H1 (cell line): ENCODE data around the gene CDYL2. TPM values are rescaled to one million over a fixed set of nuclear protein-coding genes. Genes with fewer than 3 reads are reported as not detected.

Experiments
- CTCF ChIA-PET: fragments of 300-600 bp; sonication (Branson Sonifier 250); formaldehyde crosslinking; loops from one replicate; lab custom pipeline; 2021; ENCODE audit not compliant: partially characterized antibody; lab: Charles Lee
- POLR2A ChIA-PET: fragments of 300-600 bp; sonication (Branson Sonifier 250); formaldehyde crosslinking; loops from one replicate; lab custom pipeline; 2021; ENCODE audit warnings: inconsistent platforms; ENCODE audit not compliant: partially characterized antibody; lab: Charles Lee
- DNase-seq, 2 experiments: peaks; one replicate each; pipeline versions ENCODE4 v3.0.0 to v3.0.0-alpha.2; 2010 to 2022; ENCODE audit warnings: low spot score in 2 of 2, low read depth in 1 of 2, mixed read lengths in 1 of 2
- FAIRE-seq: peaks from 2 replicates; lab custom pipeline; 2011; peaks lifted over from hg19 to GRCh38; lab: Jason Lieb, UNC
- H2AFZ ChIP-seq: 2 replicates; pipeline ENCODE4 v1.8.1; 2012; ENCODE audit warnings: low read length, inconsistent platforms
- H2AK5ac ChIP-seq: 2 replicates; pipeline ENCODE4 v1.6.1; 2013; ENCODE audit warnings: low read depth, low read length
- H2BK120ac ChIP-seq: replicated peaks from 2 replicates; pipeline ENCODE3; 2013; ENCODE audit warnings: low read depth, low read length, inconsistent platforms
- H2BK12ac ChIP-seq: 2 replicates; pipeline ENCODE4 v1.6.1; 2013; ENCODE audit warnings: low read depth, low read length
- H2BK15ac ChIP-seq: 2 replicates; pipeline ENCODE4 v1.6.1; 2013; ENCODE audit warnings: low read length
- H2BK20ac ChIP-seq: 2 replicates; pipeline ENCODE4 v1.6.1; 2013; ENCODE audit warnings: low read length
- H2BK5ac ChIP-seq: 2 replicates; pipeline ENCODE4 v1.6.1; 2013; ENCODE audit warnings: low read depth, low read length
- H3K14ac ChIP-seq: 2 replicates; pipeline ENCODE4 v1.6.1; 2013; ENCODE audit warnings: inconsistent platforms; ENCODE audit not compliant: insufficient read length
- H3K18ac ChIP-seq: 2 replicates; pipeline ENCODE4 v1.6.1; 2013; ENCODE audit warnings: low read length; ENCODE audit errors: extremely low read depth
- H3K23ac ChIP-seq: 2 replicates; pipeline ENCODE4 v1.6.1; 2013; ENCODE audit warnings: inconsistent platforms; ENCODE audit not compliant: insufficient read length
- H3K23me2 ChIP-seq: 2 replicates; pipeline ENCODE4 v1.6.1; 2013; ENCODE audit warnings: low read depth, low read length
- H3K27ac ChIP-seq: 2 replicates; pipeline ENCODE4 v1.6.1; 2011; ENCODE audit warnings: low read depth, low read length, inconsistent platforms
- H3K27me3 ChIP-seq, 4 experiments: replicated peaks in 1 of 4; 1 replicate in 1 of 4; 2 replicates in 3 of 4; pipeline versions ENCODE4 v1.6.1 to v1.8.1; 2011 to 2013; ENCODE audit warnings: low read length in 3 of 4, mild to moderate bottlenecking in 3 of 4, inconsistent platforms in 2 of 4, mixed read lengths in 2 of 4, moderate library complexity in 1 of 4; ENCODE audit not compliant: control insufficient read depth in 3 of 4, insufficient read depth in 3 of 4; ENCODE audit errors: extremely low read depth in 1 of 4
- H3K36me3 ChIP-seq, 4 experiments: 2 replicates each; pipeline versions ENCODE4 v1.6.1 to v1.8.1; 2011 to 2013; ENCODE audit warnings: mild to moderate bottlenecking in 4 of 4, low read length in 3 of 4, moderate library complexity in 2 of 4, control low read depth in 1 of 4, inconsistent platforms in 1 of 4; ENCODE audit not compliant: insufficient read depth in 4 of 4, control insufficient read depth in 2 of 4
- H3K4ac ChIP-seq: replicated peaks from 2 replicates; pipeline ENCODE3; 2013; ENCODE audit warnings: low read length, low read depth, mixed read lengths, inconsistent platforms; ENCODE audit not compliant: insufficient read length
- H3K4me1 ChIP-seq, 4 experiments: replicated peaks in 1 of 4; 1 replicate in 1 of 4; 2 replicates in 3 of 4; pipeline versions ENCODE4 v1.6.1 to v1.8.1; 2011 to 2013; ENCODE audit warnings: low read length in 3 of 4, inconsistent platforms in 2 of 4, mixed read lengths in 1 of 4; ENCODE audit not compliant: insufficient read depth in 4 of 4, control insufficient read depth in 3 of 4
- H3K4me2 ChIP-seq, 2 experiments: 2 replicates each; pipeline versions ENCODE4 v1.6.1 to v1.8.1; 2011 to 2013; ENCODE audit warnings: low read depth in 2 of 2, low read length in 2 of 2, control low read depth in 1 of 2, inconsistent platforms in 1 of 2, mild to moderate bottlenecking in 1 of 2; ENCODE audit not compliant: insufficient read depth in 1 of 2
- H3K4me3 ChIP-seq, 4 experiments: fragments of 200-600, 300-600 bp in 1 of 4; sonication (generic), shearing (Covaris generic), sonication (Bioruptor Twin) in 1 of 4; 2 replicates each; pipeline versions ENCODE4 v1.5.1 to v1.8.1; 2011 to 2016; ENCODE audit warnings: low read length in 4 of 4, low read depth in 3 of 4, control low read depth in 2 of 4, inconsistent platforms in 2 of 4, mild to moderate bottlenecking in 2 of 4, mixed read lengths in 1 of 4, moderate library complexity in 1 of 4; ENCODE audit not compliant: insufficient read depth in 2 of 4; ENCODE audit errors: extremely low read depth in 1 of 4
- H3K56ac ChIP-seq: replicated peaks from 2 replicates; pipeline ENCODE3; 2013; ENCODE audit warnings: low read depth, mild to moderate bottlenecking, mixed read lengths, low read length, inconsistent platforms; ENCODE audit not compliant: insufficient read length
- H3K79me1 ChIP-seq: 2 replicates; pipeline ENCODE4 v1.6.1; 2013; ENCODE audit warnings: low read depth, low read length, control low read depth
- H3K79me2 ChIP-seq, 2 experiments: 2 replicates each; pipeline versions ENCODE4 v1.6.1 to v1.8.1; 2012 to 2013; ENCODE audit warnings: low read length in 2 of 2, mild to moderate bottlenecking in 2 of 2, inconsistent platforms in 1 of 2; ENCODE audit not compliant: insufficient read depth in 2 of 2, control insufficient read depth in 1 of 2
- H3K9ac ChIP-seq, 4 experiments: replicated peaks in 1 of 4; 1 replicate in 1 of 4; 2 replicates in 3 of 4; pipeline versions ENCODE4 v1.6.1 to v1.8.1; 2011 to 2013; ENCODE audit warnings: low read depth in 3 of 4, low read length in 3 of 4, control low read depth in 2 of 4, mild to moderate bottlenecking in 2 of 4, moderate library complexity in 2 of 4, inconsistent platforms in 1 of 4; ENCODE audit errors: extremely low read depth in 1 of 4
- H3K9me3 ChIP-seq, 2 experiments: 2 replicates each; pipeline versions ENCODE4 v1.6.1 to v1.8.1; 2012 to 2013; ENCODE audit warnings: mild to moderate bottlenecking in 2 of 2, moderate library complexity in 2 of 2, control low read depth in 1 of 2, inconsistent platforms in 1 of 2, low read depth in 1 of 2, low read length in 1 of 2, mixed read lengths in 1 of 2; ENCODE audit not compliant: insufficient read depth in 2 of 2
- H4K20me1 ChIP-seq, 2 experiments: replicated peaks in 1 of 2; 2 replicates each; pipeline versions ENCODE3 to v1.8.1; 2011 to 2013; ENCODE audit warnings: inconsistent platforms in 2 of 2, low read length in 2 of 2, mild to moderate bottlenecking in 1 of 2; ENCODE audit not compliant: insufficient read depth in 2 of 2, control insufficient read depth in 1 of 2
- H4K5ac ChIP-seq: 2 replicates; pipeline ENCODE4 v1.6.1; 2013; ENCODE audit warnings: low read length, low read depth, mixed read lengths, inconsistent platforms; ENCODE audit not compliant: insufficient read length
- H4K8ac ChIP-seq: 2 replicates; pipeline ENCODE4 v1.8.0; 2013; ENCODE audit warnings: mild to moderate bottlenecking, moderate library complexity, low read length, inconsistent platforms; ENCODE audit not compliant: insufficient read depth; ENCODE audit errors: extremely low read depth
- H4K91ac ChIP-seq: replicated peaks from 2 replicates; pipeline ENCODE3; 2013; ENCODE audit warnings: low read length, mixed read lengths, inconsistent platforms; ENCODE audit not compliant: insufficient read length
- BRCA1 ChIP-seq: IDR thresholded peaks from 2 replicates; pipeline ENCODE4 v1.6.1; 2012; ENCODE audit warnings: low read depth, low read length, improper control_type of control experiment
- CHD1 ChIP-seq: IDR thresholded peaks from 2 replicates; pipeline ENCODE4 v1.6.1; 2012; ENCODE audit warnings: low read depth, low read length, improper control_type of control experiment
- CREB1 ChIP-seq: IDR thresholded peaks from 2 replicates; pipeline ENCODE4 v1.6.1; 2012; ENCODE audit warnings: inconsistent platforms
- CTBP2 ChIP-seq: IDR thresholded peaks from 2 replicates; pipeline ENCODE4 v1.7.0; 2011; ENCODE audit warnings: borderline replicate concordance, mild to moderate bottlenecking, moderate library complexity, mixed read lengths, low read length; ENCODE audit not compliant: insufficient read depth, insufficient read length
- E2F6 ChIP-seq: IDR thresholded peaks from 2 replicates; pipeline ENCODE4 v1.6.1; 2012; ENCODE audit warnings: inconsistent platforms
- HDAC2 ChIP-seq, 2 experiments: fragments of 300-600 bp in 1 of 2; sonication (generic) in 1 of 2; IDR thresholded peaks; 2 replicates each; pipeline ENCODE4 v1.6.1; 2011 to 2012; ENCODE audit warnings: low read depth in 2 of 2, low read length in 2 of 2, mild to moderate bottlenecking in 2 of 2, moderate library complexity in 2 of 2, borderline replicate concordance in 1 of 2, inconsistent platforms in 1 of 2
- MAFK ChIP-seq: IDR thresholded peaks from 2 replicates; pipeline ENCODE4 v1.6.1; 2012; ENCODE audit warnings: low read depth, mild to moderate bottlenecking, improper control_type of control experiment, low read length
- NRF1 ChIP-seq: IDR thresholded peaks from 2 replicates; pipeline ENCODE4 v1.6.1; 2011; ENCODE audit warnings: mild to moderate bottlenecking, low read depth, low read length, improper control_type of control experiment
- WGBS, 2 experiments: shearing (Covaris generic) in 1 of 2; methylation state at CpG; one replicate each; pipeline versions ENCODE4 v1.1.6 to v1.1.7; 2013 to 2015; ENCODE audit warnings: low lambda C conversion rate in 2 of 2, mixed read lengths in 2 of 2, inconsistent platforms in 1 of 2, low coverage in 1 of 2, missing lambda C conversion rate in 1 of 2; ENCODE audit not compliant: insufficient replicate concordance in 2 of 2, insufficient coverage in 1 of 2, insufficient read length in 1 of 2; ENCODE audit errors: extremely low coverage in 1 of 2, missing lambda C conversion rate in 1 of 2; 5-methylcytosine and 5-hydroxymethylcytosine counted together
- polyA plus RNA-seq, 7 experiments: library from polyadenylated mRNA; depleted of rRNA in 3 of 7; stranded (reverse) in 5 of 7; unstranded in 2 of 7; fragments of >200 nt in 5 of 7; fragments of 200-250 nt in 2 of 7; gene quantifications; 1 replicate in 5 of 7; 2 replicates in 1 of 7; 4 replicates in 1 of 7; pipeline versions ENCODE4 v1.2.1 to v1.2.3, GENCODE V29; 2011 to 2013; ENCODE audit warnings: missing spikeins in 2 of 7, mixed read lengths in 2 of 7
- total RNA-seq: library from RNA; stranded (reverse); fragmentation: NEBNext Ultra II Directional; extraction: Animal tissue kit (Norgen Biotek cat#: 25700); gene quantifications from 2 replicates; pipeline ENCODE4 v1.2.1, GENCODE V29; 2021

Gene CDYL2
- total and polyA plus RNA-seq, 2 of the 8 experiments (the other 6 are each of a cell fraction or from before 2014, with no cell fraction given), result 0.33 to 5.3 TPM

- Histone ChIP-seq H4K5ac (no peak overlapping the region), H4K91ac (no peak overlapping the region), H3K79me2 (no peaks in the 10 kb centered on the region), H3K4ac (no peak overlapping the region), H2BK120ac (no peak overlapping the region), H3K4me2 (no peak overlapping the region), H2BK5ac (no peak overlapping the region), H4K8ac (no peak overlapping the region), H2AFZ (no peak overlapping the region), H3K4me1 (no peaks in the 10 kb centered on the region; a peak in 1 of 7 replicates), H3K18ac (no peak overlapping the region), H3K56ac (no peak overlapping the region), H2BK20ac (no peak overlapping the region), H3K23me2 (no peaks in the 10 kb centered on the region; the same call in 1 of the 2 replicates), H3K4me3 (no peak overlapping the region), H4K20me1 (no peaks in the 10 kb centered on the region), H3K9me3 (peaks cover 3 to 6% of the 10 kb centered on the region in 2 experiments; a peak in 1 of 4 replicates), H2BK12ac (no peak overlapping the region), H3K36me3 (no peaks in the 10 kb centered on the region), H2AK5ac (no peak overlapping the region), H3K27me3 (peaks cover 3 to 23% (median 13%) of the 10 kb centered on the region in 4 experiments), H3K23ac (no peak overlapping the region), H2BK15ac (no peak overlapping the region), H3K27ac (no peak overlapping the region), H3K14ac (no peak overlapping the region), H3K9ac (no peak overlapping the region), H3K79me1 (no peaks in the 10 kb centered on the region)
- POLR2A ChIA-PET, result no interaction called here
- no peak for FAIRE-seq
- DNase-seq, result no peak
- TF ChIP-seq NRF1 (no peak), CREB1 (no peak), CTBP2 (no peak), MAFK (no peak), CHD1 (no peak), HDAC2 (IDR thresholded peaks at IDR 0.05; ENCODE audit: borderline replicate concordance in 1 of 2, low read depth in 2 of 2, low read length in 2 of 2) (no peak), E2F6 (no peak), BRCA1 (no peak)
- CTCF ChIA-PET, result interaction anchor here (0.9 kb wide), 1 partner anchor 140 kb away, joined by 3 read pairs; no protein-coding TSS in a partner anchor
- 87% methylated on average over 3 of the region's 3 CpGs; no CpG with 5 or more reads in 1 of the 2 experiments for WGBS, 2 experiments
Measured at GRCh38 chr16:80807906-80808305, 3.5 kb upstream of the CDYL2 start.
